K562 (cell line): ENCODE results near the gene TESK2. TPM values are rescaled to one million over a fixed set of nuclear protein-coding genes. Genes with fewer than 3 reads are reported as not detected.

Experiments
- CHAMP1 ChIP-seq: fragments of 450-650 bp; IDR thresholded peaks from 2 replicates; pipeline ENCODE4 v1.6.1; 2016; ENCODE audit warnings: mild to moderate bottlenecking
- GATAD2B ChIP-seq: fragments of 450-650 bp; IDR thresholded peaks from 2 replicates; pipeline ENCODE4 v1.6.1; 2017; ENCODE audit warnings: mild to moderate bottlenecking, borderline replicate concordance
- HCFC1 ChIP-seq: IDR thresholded peaks from 2 replicates; pipeline ENCODE4 v1.6.1; 2012; ENCODE audit warnings: low read depth, low read length, improper control_type of control experiment
- KHSRP ChIP-seq: fragments of 450-650 bp; IDR thresholded peaks from 2 replicates; pipeline ENCODE4 v1.6.1; 2017
- MCM7 ChIP-seq, 2 experiments: fragments of 450-650 bp; IDR thresholded peaks; 2 replicates each; pipeline ENCODE4 v1.6.1; 2016 to 2018
- THAP12 ChIP-seq: fragments of 250-450 bp; sonication (Bioruptor Pico); IDR thresholded peaks from 2 replicates; pipeline ENCODE4 v1.9.0; 2021; ENCODE audit warnings: mild to moderate bottlenecking, inconsistent platforms
- WHSC1 ChIP-seq: IDR thresholded peaks from one replicate; pipeline ENCODE4 v1.6.1; 2012; ENCODE audit warnings: low read length, control low read depth, inconsistent platforms
- ZBTB11 ChIP-seq, 3 experiments: fragments of 200-800 bp in 1 of 3; fragments of 250-450 bp in 1 of 3; fragments of 450-650 bp in 1 of 3; sonication (Bioruptor Pico) in 1 of 3; sonication (Bioruptor generic) in 1 of 3; formaldehyde crosslinking in 1 of 3; IDR thresholded peaks; 2 replicates each; pipeline versions ENCODE4 v1.6.1 to v1.8.0; 2016 to 2022; ENCODE audit warnings: mild to moderate bottlenecking in 2 of 3, missing genetic modification characterization in 2 of 3, missing compliant biosample characterization in 1 of 3, moderate library complexity in 1 of 3
- ZHX1 ChIP-seq: fragments of 150-350 bp; conservative IDR thresholded peaks from 2 replicates; pipeline ENCODE4 v1.6.1; 2014; ENCODE audit warnings: low read length
- ZNF274 ChIP-seq: IDR thresholded peaks from 2 replicates; pipeline ENCODE4 v1.6.1; 2011; ENCODE audit warnings: low read depth, mild to moderate bottlenecking, low read length, moderate library complexity, borderline replicate concordance
- ZNF583 ChIP-seq: fragments of 250-450 bp; sonication (Bioruptor Pico); IDR thresholded peaks from 2 replicates; pipeline ENCODE4 v1.4.0; 2020
- ZNF592 ChIP-seq: fragments of 450-650 bp; IDR thresholded peaks from 2 replicates; pipeline ENCODE4 v1.6.1; 2017; ENCODE audit warnings: antibody characterized with exemption, mild to moderate bottlenecking
- polyA plus RNA-seq, 8 experiments: library from polyadenylated mRNA; depleted of rRNA in 4 of 8; stranded (reverse) in 5 of 8; unstranded in 3 of 8; fragments of >200 nt; fragmentation: Nextera tagmentation in 2 of 8; fragmentation: Illumina TruSeq in 1 of 8; extraction: Ambion mirVana in 2 of 8; extraction: Trizol in 1 of 8; gene quantifications; 2 replicates each; pipeline versions ENCODE4 v1.2.1 to v1.2.3, GENCODE V29; 2011 to 2014; ENCODE audit warnings: inconsistent platforms in 1 of 8, missing spikeins in 1 of 8
- total RNA-seq, 7 experiments: library from RNA; depleted of rRNA in 6 of 7; stranded (reverse); fragments of >200 nt in 6 of 7; fragmentation: Illumina TruSeq in 2 of 7; extraction: Trizol in 2 of 7; gene quantifications; 2 replicates each; pipeline versions ENCODE4 v1.2.1 to v1.2.3, GENCODE V29; 2011 to 2021; ENCODE audit warnings: low replicate concordance in 1 of 7

The TESK2 gene
- total and polyA plus RNA-seq, 9 of the 15 experiments (the other 6 are each of a cell fraction or from before 2014, with no cell fraction given), result 1.6 to 5.3 (median 3.7) TPM

GRCh38 chr1:45411510-45411899, 79.5 kb downstream of the TESK2 start (continued):
- TF ChIP-seq CHAMP1, result no peak
- TF ChIP-seq HCFC1, result no peak
- TF ChIP-seq THAP12, result no peak
- TF ChIP-seq ZNF592, result 0 out of 2 replicates have a peak, but pooled peaks have one; percentile 12
- TF ChIP-seq ZBTB11 (CRISPR knock-in tag; IDR thresholded peaks at IDR 0.05), result 0 out of 6 replicates have a peak, but pooled peaks of 1 of the 3 experiments have one; percentile 43
- TF ChIP-seq ZHX1, result no peak
- no peak for TF ChIP-seq MCM7 (IDR thresholded peaks at IDR 0.05)
- TF ChIP-seq WHSC1, result no peak
- no peak for TF ChIP-seq GATAD2B
- TF ChIP-seq ZNF274, result no peak
- TF ChIP-seq KHSRP, result no peak
- TF ChIP-seq ZNF583 (CRISPR knock-in tag), result peak; percentile 35; the same call in 1 of the 2 replicates
